ENCODE measurements around the gene IWS1. TPM values are rescaled to one million over a fixed set of nuclear protein-coding genes. Genes with fewer than 3 reads are reported as not detected.
"Not testable (repeated sequence)": the region's sequence is repeated elsewhere in the genome, so short reads cannot be mapped to it uniquely, and the experiment has no call there.

IWS1 gene
- total RNA-seq, 1 experiment from 2014 or later: 46.6 TPM

- DNase-seq (ENCODE audit: low read depth, low spot score); BruUV-seq (replicated peaks): not testable (repeated sequence)
- H3K27me3 ChIP-seq (ENCODE audit: insufficient read depth, low read length): peaks cover 20% of the 10 kb centered on the region
Observed at GRCh38 chr2:127543013-127543501, 16.8 kb upstream of the IWS1 start.

DNA sequence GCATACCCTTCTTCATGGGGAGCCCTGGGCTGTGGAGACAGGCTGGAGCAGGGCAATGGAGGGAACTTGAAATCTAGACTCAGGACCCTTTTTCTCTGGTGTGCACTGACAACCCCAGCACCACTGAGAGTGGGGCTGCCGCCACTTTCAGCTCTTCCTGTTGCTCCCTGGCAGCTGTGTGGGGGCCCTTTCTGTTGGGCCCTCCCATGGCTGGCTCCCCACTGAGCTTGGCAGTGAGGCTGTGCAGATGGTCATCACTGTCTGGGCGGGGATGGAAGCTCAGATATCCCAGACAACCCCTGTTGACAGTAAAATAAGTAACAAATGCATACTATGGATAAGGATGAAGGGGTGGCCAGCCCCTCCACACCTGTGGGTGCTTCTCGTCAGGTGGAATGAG lies 15.9 kb upstream of the IWS1 start:
- ATAC-seq (no peak), DNase-seq (ENCODE audit: low read depth, low spot score) (no peak)
- H3K27me3 ChIP-seq (ENCODE audit: insufficient read depth, low read length): peaks cover 12% of the 10 kb centered on the region

More at GRCh38 chr2:127543013-127543501, 16.8 kb upstream of the IWS1 start:
- H3K36me3 ChIP-seq (ENCODE audit: control insufficient read depth in 1 of 2, insufficient read depth in 2 of 2, low read length in 2 of 2); intact Hi-C loops (cut with micrococcal nuclease); H3K27ac ChIP-seq (ENCODE audit: low read depth, low read length); CTCF ChIA-PET; H4K20me1 ChIP-seq (ENCODE audit: insufficient read depth); H2AFZ ChIP-seq (ENCODE audit: low read depth, low read length, poor library complexity, severe bottlenecking); H3K4me3 ChIP-seq (replicated peaks in 1 of 2; ENCODE audit: low read depth in 1 of 2, low read length in 2 of 2); POLR2A ChIA-PET; H3K9me2 ChIP-seq (ENCODE audit: insufficient read depth); H3K9ac ChIP-seq (ENCODE audit: low read length); H3K79me2 ChIP-seq (ENCODE audit: insufficient read depth, low read length); H3K4me1 ChIP-seq (ENCODE audit: control insufficient read depth in 1 of 2, insufficient read depth in 2 of 2, low read length in 2 of 2); ATAC-seq; H3K9me3 ChIP-seq (ENCODE audit: control insufficient read depth in 1 of 2, insufficient read depth in 1 of 2, low read depth in 1 of 2, low read length in 2 of 2); RAD21 ChIA-PET (ENCODE audit: low non-redundant PET in 1 of 2, low total read pairs in 2 of 2, uncharacterized antibody in 2 of 2, unreplicated experiment in 2 of 2); H3K4me2 ChIP-seq (ENCODE audit: low read length): not testable (repeated sequence)

More for the DNA sequence above, 15.9 kb upstream of the IWS1 start:
- no peak overlapping the region for H2AFZ ChIP-seq (ENCODE audit: low read depth, low read length, poor library complexity, severe bottlenecking)
- intact Hi-C loops (cut with micrococcal nuclease): no loop called here
- ChIA-PET CTCF (no interaction called here), POLR2A (no interaction called here), RAD21 (ENCODE audit: low non-redundant PET in 1 of 2, low total read pairs in 2 of 2, uncharacterized antibody in 2 of 2, unreplicated experiment in 2 of 2) (no interaction called here)
- no TSS peak for BruUV-seq (replicated peaks)
- no peak overlapping the region for H3K4me2 ChIP-seq (ENCODE audit: low read length)
- H3K27ac ChIP-seq (ENCODE audit: low read depth, low read length): no peak overlapping the region
- H4K20me1 ChIP-seq (ENCODE audit: insufficient read depth): no peaks in the 10 kb centered on the region
- TF ChIP-seq YY1 (IDR thresholded peaks at IDR 0.05; ENCODE audit: extremely low read depth, insufficient replicate concordance, low read depth, low read length) (no peak), CTCF (IDR thresholded peaks at IDR 0.05 in 2 of 3, conservative IDR thresholded peaks at IDR 0.05 in 1 of 3; ENCODE audit: borderline replicate concordance in 1 of 3, insufficient read depth in 1 of 3, low read depth in 2 of 3, low read length in 2 of 3) (no peak), FOSL1 (IDR thresholded peaks at IDR 0.05; ENCODE audit: low read depth) (no peak), SIN3A (IDR thresholded peaks at IDR 0.05; ENCODE audit: low read depth) (no peak), POLR2AphosphoS5 (IDR thresholded peaks at IDR 0.05; ENCODE audit: low read depth, low read length) (no peak), POLR2A (IDR thresholded peaks at IDR 0.05; ENCODE audit: borderline replicate concordance, extremely low read depth, insufficient read depth, insufficient read length) (no peak), CEBPB (IDR thresholded peaks at IDR 0.05; ENCODE audit: low read depth) (no peak)
- TF ChIP-seq, protein P1, sequence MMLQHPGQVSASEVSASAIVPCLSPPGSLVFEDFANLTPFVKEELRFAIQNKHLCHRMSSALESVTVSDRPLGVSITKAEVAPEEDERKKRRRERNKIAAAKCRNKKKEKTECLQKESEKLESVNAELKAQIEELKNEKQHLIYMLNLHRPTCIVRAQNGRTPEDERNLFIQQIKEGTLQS (IDR thresholded peaks at IDR 0.05): no peak
- H3K9ac ChIP-seq (ENCODE audit: low read length): no peak overlapping the region
- no peaks in the 10 kb centered on the region for H3K9me2 ChIP-seq (ENCODE audit: insufficient read depth)
- no peaks in the 10 kb centered on the region for H3K36me3 ChIP-seq (ENCODE audit: control insufficient read depth in 1 of 2, insufficient read depth in 2 of 2, low read length in 2 of 2)
- H3K79me2 ChIP-seq (ENCODE audit: insufficient read depth, low read length): no peaks in the 10 kb centered on the region
- no peak overlapping the region for H3K4me3 ChIP-seq (replicated peaks in 1 of 2; ENCODE audit: low read depth in 1 of 2, low read length in 2 of 2)
- no peaks in the 10 kb centered on the region for H3K9me3 ChIP-seq (ENCODE audit: control insufficient read depth in 1 of 2, insufficient read depth in 1 of 2, low read depth in 1 of 2, low read length in 2 of 2)
- H3K4me1 ChIP-seq (ENCODE audit: control insufficient read depth in 1 of 2, insufficient read depth in 2 of 2, low read length in 2 of 2): no peaks in the 10 kb centered on the region

All from HCT116 (cell line).